NCI-H2196 (cell line): ENCODE results near the gene E4F1.
"Not testable (repeated sequence)": the region's sequence is repeated elsewhere in the genome, so short reads cannot be mapped to it uniquely, and the experiment has no call there.

Experiments
- DNase-seq: peaks from one replicate; lab custom pipeline; 2025; ENCODE audit not compliant: unreplicated experiment; lab: John Stamatoyannopoulos, UW

E4F1 gene

DNA sequence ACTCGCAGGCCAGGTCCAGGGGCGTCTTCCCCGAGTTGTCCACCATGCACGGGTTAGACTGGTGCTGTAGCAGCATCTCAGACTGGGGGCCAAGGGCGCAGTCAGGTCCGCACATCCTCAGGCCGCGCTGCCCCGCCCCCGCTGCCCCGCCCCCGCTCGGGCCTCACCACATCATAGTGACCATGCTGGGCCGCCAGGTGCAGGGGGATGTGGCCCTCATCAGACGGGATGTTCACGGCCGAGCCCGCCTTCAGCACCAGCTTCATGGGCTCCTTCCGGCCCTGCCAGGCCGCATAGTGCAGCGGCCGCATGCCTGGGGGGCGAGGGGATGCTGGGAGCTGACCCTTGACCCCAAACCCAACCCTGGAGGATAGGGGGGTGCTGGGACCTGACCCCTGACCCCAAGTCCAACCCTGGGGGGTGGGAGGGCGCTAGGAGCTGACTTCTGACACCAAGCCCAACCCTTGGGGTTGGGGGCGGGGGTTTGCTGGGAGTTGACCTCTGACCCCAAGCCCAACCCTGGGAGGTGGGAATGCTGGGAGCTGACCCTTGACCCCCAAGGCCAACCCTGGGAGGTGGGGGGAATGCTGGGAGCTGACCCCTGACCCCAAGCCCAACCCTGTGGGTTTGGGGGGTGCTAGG is 34.0 kb upstream of the E4F1 start:
- no peak for DNase-seq

DNA sequence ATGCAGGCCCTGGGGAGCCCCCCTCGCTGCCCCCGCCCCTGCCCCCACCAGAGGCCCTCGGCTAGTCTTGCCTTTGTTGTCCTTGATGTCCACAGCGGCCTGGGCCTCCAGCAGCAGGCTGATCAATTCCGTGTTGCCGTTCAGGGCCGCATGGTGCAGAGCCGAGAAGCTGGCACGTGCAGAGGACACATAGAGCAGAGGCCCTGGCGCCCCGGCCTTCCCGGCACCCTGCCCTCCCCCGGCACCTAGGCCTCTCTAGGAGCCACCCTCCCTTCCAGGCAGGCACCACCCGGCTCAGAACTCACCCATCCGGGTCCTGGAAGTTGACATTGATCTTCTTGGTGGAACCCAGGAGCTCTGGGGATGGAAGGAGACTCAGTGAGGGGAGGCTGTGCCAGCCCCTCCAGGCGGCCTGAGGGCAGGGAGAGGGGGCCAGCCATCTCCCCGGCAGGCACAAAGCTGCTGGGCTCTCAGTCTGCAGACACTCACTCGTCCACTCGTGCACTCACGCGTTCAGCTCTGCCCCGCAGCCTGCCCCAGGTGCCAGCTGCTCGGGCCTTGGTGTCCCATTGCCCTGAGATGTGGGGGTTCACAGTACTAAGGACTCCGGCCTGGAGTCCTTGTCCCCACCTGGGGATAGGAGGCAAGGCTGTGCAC is 33.3 kb upstream of the E4F1 start:
- no peak for DNase-seq

DNA sequence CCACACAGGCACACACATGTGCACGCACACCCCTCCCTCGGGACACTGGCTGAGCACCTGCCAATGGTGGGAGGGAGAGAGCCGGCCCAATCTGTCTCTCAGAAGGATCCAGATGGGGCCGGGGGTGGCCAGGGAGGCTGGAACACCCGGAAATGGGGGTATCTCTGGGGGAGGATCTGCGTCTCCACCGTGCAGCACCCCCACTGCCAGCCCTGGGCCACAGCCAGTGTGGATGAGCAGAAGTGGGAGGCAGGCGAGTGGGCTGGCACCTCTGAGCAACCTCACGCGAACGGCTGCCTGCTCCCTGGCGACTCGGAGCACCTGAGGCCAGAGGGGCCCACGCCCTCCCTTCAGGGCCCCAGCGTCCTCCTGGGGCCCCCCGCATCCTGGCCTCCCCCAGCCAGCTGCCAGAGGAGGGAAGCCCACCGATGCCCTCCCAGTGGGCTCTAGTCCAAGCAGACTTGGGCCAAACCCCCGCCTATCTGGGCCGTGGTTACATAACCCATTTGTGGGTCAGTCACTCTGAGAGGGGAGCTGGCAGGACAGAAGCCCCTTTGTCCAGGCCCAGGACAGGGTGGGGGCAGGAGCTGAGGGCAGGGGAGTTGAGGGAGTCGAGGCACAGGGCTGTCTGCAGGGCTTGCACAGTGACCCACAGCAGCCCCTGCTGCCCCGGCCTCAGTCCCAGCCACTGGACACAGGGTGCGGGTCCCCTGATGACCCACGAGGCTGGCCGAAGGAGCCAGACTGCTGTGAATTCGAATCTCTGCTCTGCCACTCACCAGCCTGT is 32.5 kb upstream of the E4F1 start:
- DNase-seq = no peak

DNA sequence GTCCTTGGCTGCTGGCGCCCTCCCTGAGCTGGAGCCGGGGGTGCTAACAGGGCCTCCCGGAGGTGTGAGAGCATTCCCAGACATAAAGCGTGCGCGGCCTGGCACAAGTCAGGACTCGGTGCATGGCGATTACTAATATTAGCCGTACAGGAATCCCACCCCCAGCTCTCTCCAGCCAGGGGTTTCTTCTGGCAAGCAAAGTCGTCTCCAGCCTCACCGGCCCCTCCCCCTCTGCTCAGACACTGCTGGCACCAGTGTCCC is 32.0 kb upstream of the E4F1 start:
- no peak for DNase-seq

DNA sequence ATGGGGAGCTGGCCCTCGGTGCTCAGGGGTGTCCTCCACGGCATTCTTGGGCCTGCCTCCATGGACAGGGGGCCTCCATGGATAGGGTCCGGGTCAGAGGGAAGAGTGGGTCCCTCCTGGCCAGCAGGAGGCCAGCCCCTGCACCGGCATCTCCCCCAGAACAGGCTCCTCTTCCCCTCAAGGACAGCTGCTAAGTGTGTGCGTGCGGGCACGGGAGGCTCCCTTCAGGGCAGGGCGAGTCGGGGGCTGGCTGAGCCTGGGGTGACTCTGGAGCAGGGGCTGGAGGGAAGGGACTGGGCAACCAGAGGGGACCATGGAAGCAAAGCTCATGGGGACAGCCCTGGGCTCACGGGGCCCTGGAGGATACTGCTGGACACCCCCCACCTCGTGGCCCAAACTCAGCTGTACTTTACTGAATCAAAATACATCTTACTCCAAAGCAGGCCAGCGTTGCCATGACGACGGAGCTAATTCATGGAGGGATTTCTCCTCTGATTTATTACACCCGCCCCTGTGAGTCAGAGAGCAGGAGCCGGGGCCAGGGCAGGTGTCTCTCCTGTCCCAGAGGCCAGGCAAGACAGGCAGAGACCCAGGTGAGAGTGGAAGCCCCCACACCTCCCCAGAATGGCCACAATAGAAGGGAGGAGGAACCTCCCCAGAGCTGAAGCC is 29.1 kb upstream of the E4F1 start:
- peak; percentile 11 for DNase-seq

DNA sequence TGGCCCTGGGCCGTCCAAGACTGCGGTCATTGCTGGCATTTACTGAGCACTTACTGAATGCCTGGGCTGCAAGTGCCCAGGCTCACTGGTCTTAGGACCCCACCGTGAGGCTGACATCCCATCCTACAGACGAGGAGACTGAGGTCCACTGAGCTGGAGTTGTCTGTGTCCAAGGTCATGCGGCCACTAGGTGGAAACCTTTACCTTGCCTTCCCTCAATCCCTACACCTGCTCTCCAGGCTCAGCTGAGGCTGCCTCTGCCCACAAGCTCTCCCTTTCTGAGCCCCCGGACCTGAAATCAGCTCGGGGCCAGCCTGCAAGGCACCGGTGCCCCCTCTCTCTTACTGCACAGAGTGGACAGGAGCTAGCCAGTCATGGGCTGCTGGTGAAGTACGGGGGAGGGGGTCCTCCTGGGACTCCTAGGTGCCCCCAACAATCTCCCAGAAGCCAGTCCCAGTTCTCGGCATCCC is 28.5 kb upstream of the E4F1 start:
- peak; percentile 59 for DNase-seq

DNA sequence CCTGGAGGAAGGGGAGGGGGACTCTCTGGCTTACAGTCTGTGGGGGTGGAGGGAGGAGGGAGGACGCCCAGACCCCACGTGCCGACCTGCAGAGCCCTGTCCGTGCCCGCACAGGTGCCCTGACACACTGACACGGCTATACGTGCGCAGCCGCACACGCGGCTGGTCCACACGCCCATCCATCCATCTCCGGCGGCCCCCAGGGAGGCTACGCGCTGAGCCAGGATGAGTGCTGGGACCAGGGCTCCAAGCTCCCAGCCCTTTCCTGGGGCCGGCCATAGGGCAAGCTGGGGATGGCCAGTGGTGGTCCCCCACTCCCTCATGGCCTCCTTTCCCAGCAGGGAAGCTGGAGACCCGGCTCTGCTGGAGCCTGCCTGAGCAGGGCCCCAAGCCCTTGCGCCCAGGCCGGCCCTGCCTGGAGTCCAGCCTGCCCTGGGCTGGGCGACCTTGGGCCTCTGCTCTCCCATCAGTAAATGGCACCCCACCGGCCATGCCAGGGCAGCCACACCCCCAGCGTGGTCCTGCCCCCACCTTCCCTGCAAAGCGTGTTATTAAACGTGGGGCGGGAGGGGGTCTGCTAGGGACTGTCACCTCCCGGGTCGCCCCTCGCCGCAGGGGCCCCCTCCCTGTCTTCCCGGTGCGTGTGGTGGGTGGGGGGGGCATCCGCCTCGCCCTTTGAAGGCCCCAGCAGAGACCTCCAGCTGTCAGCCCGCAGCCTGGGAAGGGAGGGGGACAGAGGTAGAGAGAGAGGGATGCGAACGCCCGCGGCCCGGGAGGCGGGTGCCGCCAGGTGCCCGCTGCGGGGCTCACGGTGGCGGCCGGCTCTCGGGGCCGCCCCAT is 27.8 kb upstream of the E4F1 start:
- no peak for DNase-seq

DNA sequence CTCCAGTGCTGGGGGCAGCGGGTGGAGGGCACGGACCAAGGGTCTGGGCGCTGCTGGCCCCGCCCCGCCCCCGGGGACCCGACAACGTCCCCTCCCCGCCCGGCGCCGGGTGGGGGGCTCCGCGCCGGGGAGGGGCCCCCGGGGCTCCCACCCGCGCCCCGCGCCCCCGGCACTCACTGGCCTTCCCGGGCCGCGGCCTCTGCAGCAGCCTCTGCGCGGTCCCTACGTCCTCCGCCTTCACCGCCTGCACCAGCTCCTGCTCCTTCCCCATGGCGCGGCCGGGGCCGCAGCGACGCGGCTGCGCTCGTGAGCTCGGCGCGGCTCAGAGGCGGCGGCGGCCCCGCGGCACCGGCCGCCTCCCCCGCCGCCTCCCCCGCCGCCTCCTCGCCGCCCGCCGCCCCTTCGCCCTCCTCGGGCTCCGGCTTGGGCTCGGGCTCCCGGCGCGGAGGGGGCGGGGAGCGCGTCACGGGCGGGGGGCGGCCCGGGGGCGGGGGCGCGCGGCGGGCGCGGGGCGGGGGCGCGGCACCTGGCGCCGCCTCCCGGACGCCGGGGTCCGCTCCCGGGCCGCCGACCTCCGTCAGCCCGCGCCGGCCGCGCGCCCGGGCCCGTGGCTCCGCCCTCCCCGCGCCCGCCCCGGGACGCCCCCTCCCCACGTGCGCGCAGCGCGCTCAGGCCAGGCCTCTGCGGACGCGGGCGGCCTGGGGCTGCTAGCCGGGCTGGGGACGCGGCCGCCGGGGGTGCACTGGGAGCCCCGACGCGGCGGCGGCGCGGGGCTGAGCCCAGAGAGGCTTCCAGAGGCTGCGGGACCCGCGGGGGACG is 27.0 kb upstream of the E4F1 start, which contains the start of gene CASKIN1:
Gene CASKIN1 (minus strand): TSS at position 444 of the 819 bp plus-strand sequence. CDS start 173 bp downstream, at position 271.
- DNase-seq = peak; percentile 37

DNA sequence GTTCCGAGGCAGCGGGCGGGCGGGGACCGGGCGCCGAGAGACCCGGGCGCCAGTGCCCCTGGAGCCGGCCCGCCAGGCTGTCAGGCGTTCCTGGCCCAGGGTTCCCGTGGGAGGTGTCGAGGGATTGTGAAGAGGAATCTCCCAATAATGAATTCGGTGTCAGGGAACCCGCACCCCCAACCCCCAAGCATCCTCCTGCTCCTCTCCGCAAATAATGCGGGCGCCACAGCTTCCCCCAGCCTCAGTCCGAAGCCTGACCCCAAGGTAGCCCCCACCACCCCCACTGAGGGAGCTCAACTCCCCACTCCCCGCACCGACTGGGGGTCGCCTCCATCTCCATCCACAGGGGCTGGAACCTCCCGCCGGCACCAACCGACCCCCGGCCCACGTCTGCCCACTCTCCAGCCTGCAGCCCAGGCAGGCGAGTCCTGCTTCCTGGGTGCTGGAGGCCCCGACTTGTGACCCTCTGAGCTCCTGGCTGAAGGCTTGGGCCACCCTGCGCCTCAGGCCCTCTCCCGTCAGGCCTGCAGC is 26.3 kb upstream of the E4F1 start:
- no peak for DNase-seq

DNA sequence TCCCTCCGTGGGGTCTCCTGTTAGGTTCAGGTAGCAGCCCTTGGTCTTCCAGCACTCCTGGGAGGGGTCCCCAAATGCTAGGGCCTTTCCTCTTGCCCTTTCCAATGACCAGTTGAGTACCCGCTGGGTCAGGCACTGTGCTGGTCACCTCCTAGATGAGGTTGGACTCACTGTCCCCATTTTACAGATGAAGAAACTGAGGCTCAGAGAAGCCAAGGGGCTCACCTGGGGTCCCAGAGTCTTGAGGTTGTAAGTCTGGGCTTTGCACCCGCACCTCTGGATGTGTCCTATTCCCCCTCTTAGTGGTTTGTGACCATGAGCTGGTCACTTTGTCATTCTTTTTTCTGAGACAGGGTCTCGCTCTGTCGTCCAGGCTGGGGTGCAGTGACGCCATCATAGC is 25.6 kb upstream of the E4F1 start:
- no peak for DNase-seq

DNA sequence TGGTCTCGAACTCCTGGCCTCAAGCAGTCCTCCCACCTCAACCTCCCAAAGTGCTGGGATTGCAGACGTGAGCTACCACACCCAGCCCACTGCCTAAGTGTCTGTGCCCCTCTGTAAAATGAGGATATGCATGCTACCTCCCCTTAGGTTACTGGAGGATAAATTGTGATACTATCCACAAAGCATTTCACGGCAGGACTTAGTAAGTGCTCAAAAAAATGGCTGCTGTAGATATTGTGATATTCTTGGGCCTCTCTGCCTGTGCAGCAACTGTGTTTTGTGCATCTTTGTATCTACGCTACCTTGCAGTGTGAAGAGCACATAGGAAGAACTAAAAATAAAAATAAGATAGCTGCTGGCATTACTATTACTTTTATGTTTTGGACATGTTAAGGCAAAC is 25.1 kb upstream of the E4F1 start:
- no peak for DNase-seq

DNA sequence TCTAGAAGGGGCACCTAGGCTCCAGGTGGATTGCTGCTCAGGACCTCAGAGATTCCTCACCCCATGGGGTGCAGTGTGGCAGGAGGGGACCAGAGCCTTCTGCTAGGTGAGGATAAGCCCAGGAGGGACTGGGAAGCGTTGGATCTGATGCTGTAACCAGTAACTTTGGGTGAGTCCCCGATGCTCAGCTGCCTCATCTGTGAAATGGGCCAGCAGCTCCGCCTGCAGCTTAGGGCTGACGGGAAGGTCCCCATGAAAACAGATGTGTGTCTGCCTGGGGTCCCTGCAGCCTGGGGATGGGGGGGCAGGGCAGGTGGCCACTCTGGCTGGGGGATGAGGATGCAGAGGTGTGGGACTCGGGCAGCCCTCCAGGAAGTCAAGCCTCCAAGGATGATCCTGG is 24.3 kb upstream of the E4F1 start:
- DNase-seq = no peak

DNA sequence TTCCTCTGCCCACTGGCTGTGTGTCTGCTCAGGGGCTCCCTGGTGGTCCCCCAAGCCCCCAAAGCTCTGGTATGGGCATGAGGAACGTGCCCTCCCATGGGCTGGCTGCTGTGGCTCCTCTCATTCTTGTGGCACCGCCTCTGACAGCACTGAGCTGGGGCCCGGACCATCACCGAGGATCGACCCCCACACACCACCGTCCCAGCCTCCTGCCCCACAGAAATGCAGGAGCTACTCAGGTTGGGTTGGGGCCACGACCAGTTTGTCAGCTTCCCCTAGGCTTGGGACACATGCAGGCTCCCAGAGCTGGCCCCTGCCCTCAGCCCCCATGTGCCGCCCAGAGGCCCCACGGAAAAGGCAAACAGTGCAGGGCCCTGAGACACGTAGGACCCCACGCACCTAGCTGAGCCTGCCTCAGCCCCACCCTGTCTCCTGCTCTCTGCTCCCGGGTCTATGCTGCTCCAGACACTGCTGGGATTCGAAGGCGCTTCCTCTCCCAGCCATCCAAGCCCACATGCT is 23.7 kb upstream of the E4F1 start:
- DNase-seq = no peak

DNA sequence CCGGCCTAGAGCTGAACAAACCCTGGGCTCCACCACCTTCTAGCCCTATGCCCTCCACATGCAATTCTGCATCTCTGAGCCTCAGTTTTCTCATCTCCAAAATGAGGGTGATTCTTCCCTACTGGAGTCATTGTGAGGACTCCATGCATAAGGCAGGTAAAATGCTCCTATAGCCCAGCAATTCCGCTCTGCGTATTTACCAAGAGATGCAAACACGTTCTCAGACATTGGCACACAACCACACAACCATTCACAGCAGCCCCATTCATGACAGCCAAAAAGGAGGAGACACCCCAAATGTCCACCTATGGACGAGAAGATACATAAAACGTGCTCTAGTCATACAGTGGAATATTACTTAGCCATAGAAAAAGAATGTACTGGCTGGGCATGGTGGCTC is 23.1 kb upstream of the E4F1 start:
- no peak for DNase-seq

DNA sequence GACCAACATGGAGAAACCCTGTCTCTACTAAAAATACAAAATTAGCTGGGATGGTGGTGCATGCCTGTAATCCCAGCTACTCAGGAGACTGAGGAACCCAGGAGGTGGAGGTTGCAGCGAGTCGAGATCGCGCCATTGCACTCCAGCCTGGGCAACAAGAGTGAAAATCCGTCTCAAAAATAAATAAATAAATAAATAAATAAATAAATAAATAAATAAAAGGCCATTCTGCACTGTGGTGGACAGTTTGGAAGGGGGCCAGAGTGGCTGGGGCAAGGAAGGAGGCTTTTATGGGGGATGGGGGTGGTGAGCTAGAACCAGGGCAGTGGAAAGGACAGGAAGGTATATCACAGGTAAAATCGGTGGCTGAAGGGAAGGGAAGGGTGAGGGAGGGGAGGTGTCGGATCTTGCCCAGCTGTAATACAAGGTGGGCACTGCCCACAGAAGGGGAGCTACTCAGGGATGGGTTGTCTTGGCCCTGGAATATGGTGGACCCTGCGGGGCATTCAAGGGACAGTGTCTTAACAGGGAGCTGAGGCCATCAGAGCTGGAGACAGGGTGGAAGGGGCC is 20.2 kb upstream of the E4F1 start:
- DNase-seq = not testable (repeated sequence)

DNA sequence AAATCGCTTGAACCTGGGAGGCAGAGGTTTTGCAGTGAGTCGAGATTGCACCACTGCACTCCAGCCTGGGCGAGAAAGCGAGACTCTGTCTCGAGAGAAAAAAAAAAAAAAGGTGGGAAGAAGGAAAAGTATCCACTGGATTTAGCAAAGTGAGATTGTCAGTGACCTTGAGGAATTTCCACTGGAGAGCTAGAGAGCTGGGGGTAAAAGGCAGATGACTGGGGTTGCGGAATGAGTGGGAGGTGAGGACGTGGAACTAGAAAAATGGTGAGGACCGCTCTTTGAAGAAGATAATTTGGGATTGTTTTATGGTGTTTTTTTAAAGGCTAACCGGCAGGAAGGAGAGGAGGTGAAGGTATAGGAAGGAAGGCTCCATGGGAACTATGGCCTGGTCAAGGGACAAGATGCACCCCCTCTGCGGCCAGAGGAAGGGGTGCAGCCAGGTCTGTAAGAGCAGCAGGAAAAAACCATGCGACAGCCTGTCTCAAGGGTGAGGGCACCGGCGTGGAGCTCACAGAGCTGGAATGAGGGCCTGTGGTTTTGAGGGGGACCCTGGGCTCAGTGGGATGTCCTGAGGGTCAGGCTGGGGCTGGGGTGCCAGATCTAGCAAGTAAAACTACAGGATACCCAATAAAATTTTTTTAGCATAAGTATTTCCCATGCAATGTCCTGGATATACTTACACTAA is 18.8 kb upstream of the E4F1 start:
- DNase-seq = no peak

DNA sequence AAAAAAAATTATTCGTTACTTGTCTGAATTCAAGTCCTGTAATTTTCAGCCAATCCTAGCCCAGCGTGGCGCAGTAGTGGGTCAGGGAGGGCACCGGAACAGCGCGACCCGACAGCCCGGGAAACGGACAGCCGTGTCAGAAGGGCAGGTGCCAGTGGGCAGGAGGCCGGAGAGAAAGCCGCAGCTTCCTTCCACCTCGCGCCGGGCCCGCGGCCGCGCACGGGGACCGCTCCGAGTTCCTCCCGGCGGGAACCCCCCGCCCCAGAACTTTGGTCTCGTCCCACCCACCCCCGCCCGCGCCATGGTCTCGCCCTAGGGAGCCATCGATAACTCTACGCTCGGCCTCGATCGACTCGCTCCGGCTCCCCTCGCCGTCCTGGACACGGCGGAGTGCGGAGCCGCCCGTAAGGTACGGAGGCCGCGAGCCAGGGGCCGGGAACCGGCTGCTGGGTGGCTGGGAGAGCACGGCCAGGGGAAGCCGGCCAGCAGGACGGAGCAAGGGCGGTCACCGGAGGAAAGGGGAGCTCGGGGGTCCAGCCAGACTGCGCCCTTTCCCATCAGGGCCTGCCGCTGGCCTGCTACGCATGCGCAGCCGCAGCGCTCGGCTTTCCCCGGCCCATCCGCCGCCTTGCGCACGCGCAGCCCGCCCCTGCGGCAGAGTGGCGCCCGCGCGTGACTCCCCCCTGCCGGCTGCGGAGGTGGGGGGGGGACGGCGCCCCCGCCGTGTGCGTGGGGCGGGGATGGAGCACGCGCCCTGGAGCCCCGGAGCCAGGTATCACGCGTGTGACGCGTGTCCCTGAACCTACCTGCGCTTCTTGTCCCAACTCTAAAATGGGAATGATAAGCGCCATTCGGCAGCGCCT is 18.1 kb upstream of the E4F1 start, which contains the start of gene MLST8:
Gene MLST8 (plus strand): TSS at position 351 of the 863 bp plus-strand sequence. CDS start 632 bp downstream, outside the sequence.
- DNase-seq = peak; percentile 85

DNA sequence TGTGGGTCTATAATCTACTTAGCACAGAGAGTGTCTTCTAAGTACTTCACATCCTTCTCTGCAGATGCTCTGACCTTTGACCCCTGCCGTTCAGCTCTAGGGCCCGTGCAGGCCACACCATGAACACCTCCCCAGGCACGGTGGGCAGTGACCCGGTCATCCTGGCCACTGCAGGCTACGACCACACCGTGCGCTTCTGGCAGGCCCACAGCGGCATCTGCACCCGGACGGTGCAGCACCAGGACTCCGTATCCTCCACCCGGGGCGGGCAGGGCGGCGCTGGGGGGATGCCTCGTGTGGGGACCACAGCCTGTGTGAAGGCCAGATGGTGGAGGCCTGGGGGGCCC is 17.5 kb upstream of the E4F1 start:
- DNase-seq = no peak
